GM13977 (cell line): Measurements from ENCODE around the gene CHST3.
"Not testable (repeated sequence)": the region's sequence is repeated elsewhere in the genome, so short reads cannot be mapped to it uniquely, and the experiment has no call there.

ENCODE experiments used
- DNase-seq: peaks from one replicate; pipeline ENCODE4 v3.0.0; 2012; ENCODE audit warnings: low spot score
- in situ Hi-C: fragments of 300-500 bp; cut with MboI; formaldehyde crosslinking; loops from one replicate; pipeline ENCODE4 v1.12.0; 2022; ENCODE audit warnings: low sequenced_read_pairs, low pct_unique_long_range_greater_than_20kb, mixed read lengths, inconsistent platforms; ENCODE audit not compliant: unreplicated experiment
- TF ChIP-seq, protein P1 (sequence below): IDR thresholded peaks from 2 replicates; pipeline ENCODE4 v1.5.1; 2012; ENCODE audit warnings: mild to moderate bottlenecking, control low read depth; ENCODE audit not compliant: insufficient read depth; ENCODE audit errors: extremely low read depth, missing control alignments

CHST3 gene

DNA sequence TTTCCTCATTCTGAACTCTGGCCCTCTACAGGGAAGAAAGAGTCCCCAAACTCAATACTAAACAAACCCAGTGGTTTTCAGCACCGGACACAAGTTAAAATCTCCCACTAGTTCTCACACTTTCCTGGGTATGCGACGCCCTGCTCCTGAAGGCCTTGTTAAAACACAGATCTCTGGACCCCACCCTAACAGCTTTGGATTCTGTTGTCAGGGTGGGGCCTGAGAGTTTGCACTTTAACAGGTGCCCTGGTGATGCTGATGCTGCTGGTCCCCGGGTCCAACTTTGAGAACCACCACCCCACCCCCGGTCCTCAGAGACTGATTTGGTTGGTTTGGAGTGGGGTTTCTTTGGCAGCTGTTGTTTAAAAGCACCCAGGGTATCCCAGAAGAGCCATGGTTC lies 61.6 kb downstream of the CHST3 start:
- no peak for DNase-seq
- in situ Hi-C loops = no loop called here
- TF ChIP-seq, protein P1, sequence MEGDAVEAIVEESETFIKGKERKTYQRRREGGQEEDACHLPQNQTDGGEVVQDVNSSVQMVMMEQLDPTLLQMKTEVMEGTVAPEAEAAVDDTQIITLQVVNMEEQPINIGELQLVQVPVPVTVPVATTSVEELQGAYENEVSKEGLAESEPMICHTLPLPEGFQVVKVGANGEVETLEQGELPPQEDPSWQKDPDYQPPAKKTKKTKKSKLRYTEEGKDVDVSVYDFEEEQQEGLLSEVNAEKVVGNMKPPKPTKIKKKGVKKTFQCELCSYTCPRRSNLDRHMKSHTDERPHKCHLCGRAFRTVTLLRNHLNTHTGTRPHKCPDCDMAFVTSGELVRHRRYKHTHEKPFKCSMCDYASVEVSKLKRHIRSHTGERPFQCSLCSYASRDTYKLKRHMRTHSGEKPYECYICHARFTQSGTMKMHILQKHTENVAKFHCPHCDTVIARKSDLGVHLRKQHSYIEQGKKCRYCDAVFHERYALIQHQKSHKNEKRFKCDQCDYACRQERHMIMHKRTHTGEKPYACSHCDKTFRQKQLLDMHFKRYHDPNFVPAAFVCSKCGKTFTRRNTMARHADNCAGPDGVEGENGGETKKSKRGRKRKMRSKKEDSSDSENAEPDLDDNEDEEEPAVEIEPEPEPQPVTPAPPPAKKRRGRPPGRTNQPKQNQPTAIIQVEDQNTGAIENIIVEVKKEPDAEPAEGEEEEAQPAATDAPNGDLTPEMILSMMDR = no peak

DNA sequence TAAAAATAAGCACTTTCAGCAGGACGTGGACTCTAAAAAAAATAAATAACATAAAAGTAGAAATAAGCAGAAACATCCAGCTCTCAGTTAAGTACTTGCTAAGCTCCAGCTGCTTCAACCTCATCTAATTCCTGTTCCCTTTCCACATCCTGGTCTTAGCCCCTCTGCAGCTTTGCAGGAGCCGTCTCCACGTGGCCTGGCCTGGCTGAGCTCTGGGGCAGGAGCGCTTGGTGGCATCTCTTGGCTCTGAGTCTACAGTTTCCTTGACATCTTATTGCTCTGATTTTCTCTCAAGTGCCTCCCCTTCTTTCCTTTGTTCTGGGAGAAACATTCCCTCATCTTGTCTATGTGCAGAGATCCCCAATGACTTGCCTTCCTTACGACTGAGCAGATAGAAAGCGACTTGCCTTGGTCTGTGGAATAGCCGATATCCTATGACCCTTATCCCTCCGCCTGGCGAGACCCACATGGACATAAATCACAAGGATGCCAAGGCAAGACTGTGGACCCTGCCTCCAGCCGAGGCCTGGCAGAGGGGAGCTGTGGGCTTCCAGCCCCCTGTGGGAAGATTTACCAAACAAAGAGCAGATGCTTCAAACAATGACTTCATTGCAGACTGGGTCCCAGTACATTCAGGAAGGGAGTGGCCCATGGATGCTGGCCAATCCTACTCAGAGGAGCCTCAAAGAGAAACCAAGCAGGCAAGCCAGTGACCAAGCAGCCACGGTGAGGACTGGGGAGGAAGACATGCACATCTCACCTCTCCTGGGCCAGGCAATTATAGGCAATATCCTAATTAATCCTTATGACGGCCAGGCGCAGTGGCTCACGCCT lies 62.3 kb downstream of the CHST3 start:
- DNase-seq = no peak
- in situ Hi-C loops = no loop called here
- TF ChIP-seq, protein P1 = no peak

DNA sequence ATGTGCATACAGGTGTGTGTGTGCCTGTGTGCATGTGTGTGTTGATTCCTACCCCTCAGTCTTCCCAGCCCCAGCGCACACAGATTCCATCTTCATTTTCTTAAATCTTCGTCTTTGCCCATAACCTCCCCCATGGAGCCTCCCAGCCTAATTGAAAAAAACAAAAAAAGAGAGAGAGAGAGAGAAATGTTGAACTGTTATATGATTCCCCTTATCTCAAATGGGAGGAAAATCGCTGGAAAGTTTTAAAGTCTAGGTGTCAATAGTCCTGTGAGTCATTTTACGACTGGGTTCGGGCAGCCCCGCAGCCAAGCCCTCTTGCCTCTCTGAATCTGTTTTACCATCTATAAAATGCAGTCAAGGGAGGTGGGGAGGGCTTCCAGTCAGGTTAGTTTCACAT lies 63.3 kb downstream of the CHST3 start:
- in situ Hi-C loops = no loop called here
- DNase-seq = no peak
- TF ChIP-seq, protein P1 = no peak

DNA sequence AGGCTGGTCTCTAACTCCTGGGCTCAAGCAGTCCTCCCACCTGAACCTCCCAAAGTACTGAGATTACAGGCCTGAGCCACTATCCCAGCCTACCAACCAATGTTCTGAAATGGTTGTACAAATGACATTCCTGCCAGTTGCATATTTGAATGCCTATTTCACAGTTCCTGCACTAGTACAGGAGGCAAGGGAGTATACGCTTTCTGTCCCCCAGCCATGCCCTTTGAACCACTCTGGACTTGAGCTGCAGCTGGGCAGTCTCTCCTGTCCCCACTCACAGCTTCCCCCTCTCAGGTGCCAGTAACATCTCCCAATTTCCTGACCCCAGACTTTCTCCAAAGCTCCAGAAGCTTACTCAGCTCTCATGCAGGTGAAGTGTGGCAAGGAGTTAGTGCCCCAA lies 65.2 kb downstream of the CHST3 start:
- no peak for DNase-seq
- in situ Hi-C loops = no loop called here
- TF ChIP-seq, protein P1 = no peak

DNA sequence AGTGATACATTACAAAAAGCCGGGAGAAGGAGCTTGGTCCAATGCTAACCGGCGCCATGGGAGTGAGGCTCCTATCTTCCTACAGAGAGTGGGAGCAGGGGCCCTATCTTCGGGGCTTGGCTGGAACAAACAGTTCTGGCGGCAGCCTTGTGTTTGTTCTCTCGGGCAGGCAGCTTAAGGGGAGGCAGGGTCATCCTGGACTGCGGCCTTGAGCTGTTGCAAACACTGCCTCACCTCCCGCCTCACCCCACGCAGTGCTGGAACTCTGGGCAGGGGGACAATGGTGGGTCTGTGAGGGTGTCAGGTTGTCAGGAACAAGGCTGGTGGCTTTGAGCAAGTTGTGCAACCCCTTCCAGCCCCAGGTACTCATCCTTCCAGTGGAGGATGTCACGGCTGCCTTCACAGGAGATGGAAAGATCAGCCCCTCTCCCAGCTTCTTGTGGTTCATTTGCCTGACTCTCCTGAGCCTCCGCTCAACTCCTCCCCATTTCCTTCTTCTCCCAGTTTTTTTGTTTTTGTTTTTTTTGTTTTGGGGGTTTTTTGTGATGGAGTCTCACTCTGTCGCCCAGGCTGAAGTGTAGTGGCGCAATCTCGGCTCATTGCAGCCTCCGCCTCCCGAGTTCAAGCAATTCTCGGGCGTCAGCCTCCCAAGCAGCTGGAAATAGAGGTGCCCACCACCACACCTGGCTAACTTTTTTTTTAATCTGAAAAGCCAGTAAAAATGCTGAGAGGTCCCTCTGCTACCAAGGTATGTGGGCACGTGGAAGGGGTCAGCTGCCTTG lies 66.8 kb downstream of the CHST3 start:
- TF ChIP-seq, protein P1 = no peak
- no peak for DNase-seq
- in situ Hi-C loops = no loop called here

DNA sequence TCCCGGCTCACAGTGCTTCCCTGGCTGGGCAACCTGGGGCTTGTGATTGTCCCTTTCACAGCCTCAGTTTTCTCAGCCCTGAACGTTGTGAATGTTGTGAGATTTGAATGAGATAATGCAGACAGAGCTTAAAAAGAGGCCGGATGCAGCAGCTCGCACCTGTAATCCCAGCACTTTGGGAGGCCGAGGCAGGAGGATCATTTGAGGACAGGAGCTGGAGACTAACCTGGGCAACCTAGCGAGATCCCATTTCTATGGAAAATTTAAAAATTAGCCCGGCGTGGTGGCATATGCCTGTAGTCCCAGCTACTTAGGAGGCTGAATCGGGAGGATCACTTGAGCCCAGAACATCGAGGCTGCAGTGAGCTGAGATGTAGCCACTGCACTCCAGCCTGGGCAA lies 67.5 kb downstream of the CHST3 start:
- TF ChIP-seq, protein P1 = no peak
- in situ Hi-C loops = no loop called here
- DNase-seq = no peak

DNA sequence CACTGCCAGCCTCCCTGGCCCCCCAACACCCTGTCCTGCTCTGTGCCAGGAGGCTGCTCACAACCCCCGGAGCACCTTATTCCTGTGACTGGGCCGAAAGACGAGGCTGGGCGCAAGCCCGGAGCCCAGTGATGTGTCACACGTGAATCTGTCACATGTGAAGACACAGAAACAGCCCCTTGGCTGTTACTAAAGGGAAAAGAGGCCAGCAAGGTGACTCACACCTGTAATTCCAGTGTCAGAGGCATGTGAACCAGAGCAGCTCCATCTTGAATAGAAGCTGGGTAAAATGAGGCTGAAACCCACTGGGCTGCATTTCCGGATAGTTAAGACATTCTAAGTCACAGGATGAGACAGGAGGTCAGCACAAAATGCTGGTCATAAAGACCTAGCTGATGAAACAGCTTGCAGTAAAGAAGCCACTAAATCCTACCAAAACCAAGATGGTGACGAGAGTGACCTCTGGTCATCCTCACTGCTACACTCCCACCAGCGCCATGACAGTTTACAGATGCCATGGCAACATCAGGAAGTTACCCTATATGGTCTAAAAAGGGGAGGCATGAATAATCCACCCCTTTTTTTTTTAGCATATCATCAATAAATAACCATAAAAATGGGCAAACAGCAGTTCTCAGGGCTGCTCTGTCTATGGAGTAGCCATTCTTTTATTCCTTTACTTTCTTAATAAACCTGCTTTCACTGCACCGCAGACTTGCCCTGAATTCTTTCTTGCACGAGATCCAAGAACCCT lies 68.4 kb downstream of the CHST3 start:
- DNase-seq, in situ Hi-C loops: not testable (repeated sequence)
